ENCODE measurements around the gene VTI1B. TPM values are rescaled to one million over a fixed set of nuclear protein-coding genes. Genes with fewer than 3 reads are reported as not detected.
"Not testable (repeated sequence)": the region's sequence is repeated elsewhere in the genome, so short reads cannot be mapped to it uniquely, and the experiment has no call there.

VTI1B gene
- total RNA-seq, 2 donors from 2014 or later, result 118 to 120 TPM

- Histone ChIP-seq H3K4me3 (ENCODE audit: low read length) (no peak overlapping the region), H3K4me1 (ENCODE audit: control insufficient read depth, insufficient read depth, low read length) (no peaks in the 10 kb centered on the region), H3K27ac (ENCODE audit: low read depth, low read length) (no peak overlapping the region), H3K36me3 (ENCODE audit: control insufficient read depth, insufficient read depth, low read length) (no peaks in the 10 kb centered on the region), H3K27me3 (ENCODE audit: control insufficient read depth, insufficient read depth, low read length, poor library complexity, severe bottlenecking) (no peaks in the 10 kb centered on the region), H3K9ac (ENCODE audit: extremely low read depth, low read length, poor library complexity, severe bottlenecking) (no peak overlapping the region), H3K9me3 (ENCODE audit: control insufficient read depth, low read length) (no peaks in the 10 kb centered on the region)
- DNase-seq, result no peak
- Mint-ChIP-seq H3K4me1 (no peaks in the 10 kb centered on the region), H3K9me3 (no peaks in the 10 kb centered on the region), H3K36me3 (ENCODE audit: low read depth) (peaks cover 20% of the 10 kb centered on the region), H3K27ac (no peak overlapping the region), H3K27me3 (ENCODE audit: insufficient read depth) (no peaks in the 10 kb centered on the region), H3K4me3 (no peak overlapping the region)
- TF ChIP-seq CTCF (conservative IDR thresholded peaks at IDR 0.05), result no peak
- WGBS, 2 experiments (ENCODE audit: insufficient coverage in 1 of 2, insufficient read length in 1 of 2), result 88 to 97% methylated on average over 3 to 4 of the region's 4 CpGs
These were observed 44.2 kb downstream of the VTI1B start for GRCh38 chr14:67630186-67630585.

GRCh38 chr14:67627519-67627918 lies 46.9 kb downstream of the VTI1B start:
- no peak for TF ChIP-seq CTCF (conservative IDR thresholded peaks at IDR 0.05)
- H3K4me1 Mint-ChIP-seq, result peaks cover 8% of the 10 kb centered on the region
- H3K27me3 Mint-ChIP-seq (ENCODE audit: insufficient read depth), result no peaks in the 10 kb centered on the region
- no peak overlapping the region for H3K4me3 ChIP-seq (ENCODE audit: low read length)
- peaks cover 6% of the 10 kb centered on the region for H3K4me1 ChIP-seq (ENCODE audit: control insufficient read depth, insufficient read depth, low read length)
- no peak overlapping the region for H3K4me3 Mint-ChIP-seq
- no peaks in the 10 kb centered on the region for H3K27me3 ChIP-seq (ENCODE audit: control insufficient read depth, insufficient read depth, low read length, poor library complexity, severe bottlenecking)
- H3K9me3 Mint-ChIP-seq, result peaks cover 5% of the 10 kb centered on the region
- H3K9me3 ChIP-seq (ENCODE audit: control insufficient read depth, low read length), result no peaks in the 10 kb centered on the region
- H3K27ac ChIP-seq (ENCODE audit: low read depth, low read length), result no peak overlapping the region
- no peak for DNase-seq
- no peak overlapping the region for H3K27ac Mint-ChIP-seq
- peaks cover 29% of the 10 kb centered on the region for H3K36me3 Mint-ChIP-seq (ENCODE audit: low read depth)
- H3K36me3 ChIP-seq (ENCODE audit: control insufficient read depth, insufficient read depth, low read length), result no peaks in the 10 kb centered on the region
- no peak overlapping the region for H3K9ac ChIP-seq (ENCODE audit: extremely low read depth, low read length, poor library complexity, severe bottlenecking)

GRCh38 chr14:67626131-67626530 lies 48.3 kb downstream of the VTI1B start:
- H3K4me3 ChIP-seq (ENCODE audit: low read length); H3K27me3 ChIP-seq (ENCODE audit: control insufficient read depth, insufficient read depth, low read length, poor library complexity, severe bottlenecking); H3K36me3 ChIP-seq (ENCODE audit: control insufficient read depth, insufficient read depth, low read length); H3K27ac ChIP-seq (ENCODE audit: low read depth, low read length); H3K9ac ChIP-seq (ENCODE audit: extremely low read depth, low read length, poor library complexity, severe bottlenecking); H3K4me1 Mint-ChIP-seq; H3K9me3 Mint-ChIP-seq; DNase-seq; H3K9me3 ChIP-seq (ENCODE audit: control insufficient read depth, low read length); H3K27me3 Mint-ChIP-seq (ENCODE audit: insufficient read depth); H3K27ac Mint-ChIP-seq; H3K4me1 ChIP-seq (ENCODE audit: control insufficient read depth, insufficient read depth, low read length); H3K4me3 Mint-ChIP-seq: not testable (repeated sequence)
- WGBS, 2 experiments (ENCODE audit: insufficient coverage in 1 of 2, insufficient read length in 1 of 2), result 100% methylated on average over 1 of the region's 1 CpG
- H3K36me3 Mint-ChIP-seq (ENCODE audit: low read depth), result peaks cover 25% of the 10 kb centered on the region

GRCh38 chr14:67623114-67623513 lies 51.3 kb downstream of the VTI1B start:
- peaks cover 13% of the 10 kb centered on the region for H3K4me1 ChIP-seq (ENCODE audit: control insufficient read depth, insufficient read depth, low read length)
- no peak for TF ChIP-seq CTCF (conservative IDR thresholded peaks at IDR 0.05)
- no peaks in the 10 kb centered on the region for H3K9me3 ChIP-seq (ENCODE audit: control insufficient read depth, low read length)
- H3K9me3 Mint-ChIP-seq, result peaks cover 5% of the 10 kb centered on the region
- H3K27me3 Mint-ChIP-seq (ENCODE audit: insufficient read depth), result peaks cover 11% of the 10 kb centered on the region
- H3K36me3 Mint-ChIP-seq (ENCODE audit: low read depth), result peaks cover 17% of the 10 kb centered on the region
- H3K27ac Mint-ChIP-seq, result no peak overlapping the region
- no peaks in the 10 kb centered on the region for H3K36me3 ChIP-seq (ENCODE audit: control insufficient read depth, insufficient read depth, low read length)
- H3K27me3 ChIP-seq (ENCODE audit: control insufficient read depth, insufficient read depth, low read length, poor library complexity, severe bottlenecking), result peaks cover 12% of the 10 kb centered on the region
- H3K9ac ChIP-seq (ENCODE audit: extremely low read depth, low read length, poor library complexity, severe bottlenecking), result peak overlapping the region; percentile 6
- WGBS, 2 experiments (ENCODE audit: insufficient coverage in 1 of 2, insufficient read length in 1 of 2), result 58% methylated on average over 2 of the region's 2 CpGs; no CpG with 5 or more reads in 1 of the 2 experiments
- no peak for DNase-seq
- H3K4me3 ChIP-seq (ENCODE audit: low read length), result no peak overlapping the region
- no peak overlapping the region for H3K27ac ChIP-seq (ENCODE audit: low read depth, low read length)
- H3K4me1 Mint-ChIP-seq, result peaks cover 17% of the 10 kb centered on the region
- H3K4me3 Mint-ChIP-seq, result no peak overlapping the region
